HepG2 (cell line): ENCODE measurements around the gene CALR. TPM values are rescaled to one million over a fixed set of nuclear protein-coding genes. Genes with fewer than 3 reads are reported as not detected.

Experiments used
- ATAC-seq: fragments of 200-7000 bp; cut with Tn5 transposase; 3 replicates; pipeline ENCODE4 v1.9.1; 2020; ENCODE audit warnings: mild to moderate bottlenecking, moderate library complexity
- BruUV-seq: library from RNA; stranded (reverse); fragments of 400-500 nt; replicated peaks from 2 replicates; lab custom pipeline; 2021; lab: Mats Ljungman, UMichigan
- CTCF ChIA-PET: fragments of 300-600 bp; formaldehyde crosslinking; extraction: SDS; loops from one replicate; lab custom pipeline; 2021; ENCODE audit warnings: low total read pairs, inconsistent platforms, low intra/inter-chr PET ratio; lab: Yijun Ruan, JAX
- POLR2A ChIA-PET: fragments of 350-600 bp; sonication (Branson Sonifier 250); formaldehyde crosslinking; loops from one replicate; lab custom pipeline; 2020; ENCODE audit warnings: antibody characterized with exemption, inconsistent platforms; lab: Yijun Ruan, JAX
- DNase-seq: peaks from one replicate; pipeline ENCODE4 v3.0.0-alpha.2; 2015; ENCODE audit warnings: low spot score
- FAIRE-seq: peaks from 3 replicates; lab custom pipeline; 2011; peaks lifted over from hg19 to GRCh38; lab: Jason Lieb, UNC
- H2AFZ ChIP-seq: one replicate; pipeline ENCODE4 v1.6.1; 2011; ENCODE audit warnings: low read length, inconsistent platforms
- H3K27ac ChIP-seq: fragments of 300-600 bp; 3 replicates; pipeline ENCODE4 v1.8.0; 2011; ENCODE audit warnings: mixed run types, mild to moderate bottlenecking, mixed read lengths, low read length, inconsistent platforms; ENCODE audit not compliant: insufficient read depth; ENCODE audit errors: extremely low read length
- H3K27me3 ChIP-seq, 2 experiments: fragments of 200-600 bp in 1 of 2; 2 replicates in 1 of 2; 3 replicates in 1 of 2; pipeline versions ENCODE4 v1.6.0 to v1.8.0; 2011; ENCODE audit warnings: low read length in 2 of 2, mild to moderate bottlenecking in 2 of 2, moderate library complexity in 2 of 2, inconsistent platforms in 1 of 2; ENCODE audit not compliant: insufficient read depth in 2 of 2, control insufficient read depth in 1 of 2
- H3K36me3 ChIP-seq, 2 experiments: fragments of 200-600 bp in 1 of 2; replicated peaks in 1 of 2; 2 replicates in 1 of 2; 3 replicates in 1 of 2; pipeline versions ENCODE4 v1.5.1 to v1.8.0; 2011; ENCODE audit warnings: low read length in 2 of 2, inconsistent platforms in 1 of 2; ENCODE audit not compliant: insufficient read depth in 2 of 2, control insufficient read depth in 1 of 2
- H3K4me1 ChIP-seq: 2 replicates; pipeline ENCODE4 v1.5.1; 2012; ENCODE audit warnings: low read length, inconsistent platforms; ENCODE audit not compliant: insufficient read depth
- H3K4me2 ChIP-seq: 2 replicates; pipeline ENCODE4 v1.6.0; 2011; ENCODE audit warnings: low read depth, low read length, inconsistent platforms
- H3K4me3 ChIP-seq, 3 experiments: fragments of 200-600 bp in 1 of 3; sonication (generic), shearing (Covaris generic) in 1 of 3; replicated peaks in 1 of 3; 2 replicates each; pipeline ENCODE4 v1.5.1; 2011 to 2016; ENCODE audit warnings: low read length in 3 of 3, inconsistent platforms in 2 of 3, low read depth in 2 of 3, mild to moderate bottlenecking in 2 of 3, control low read depth in 1 of 3, mixed read lengths in 1 of 3; ENCODE audit not compliant: insufficient read depth in 1 of 3
- H3K79me2 ChIP-seq: one replicate; pipeline ENCODE4 v1.6.1; 2011; ENCODE audit warnings: low read length, inconsistent platforms; ENCODE audit not compliant: insufficient read depth
- H3K9ac ChIP-seq: 2 replicates; pipeline ENCODE4 v1.6.0; 2011; ENCODE audit warnings: mild to moderate bottlenecking, low read depth, low read length, inconsistent platforms; ENCODE audit not compliant: insufficient read depth
- H3K9me3 ChIP-seq: 2 replicates; pipeline ENCODE4 v1.5.1; 2012; ENCODE audit warnings: mild to moderate bottlenecking, low read length
- H4K20me1 ChIP-seq: 2 replicates; pipeline ENCODE4 v1.6.0; 2011; ENCODE audit warnings: inconsistent platforms, mild to moderate bottlenecking, low read length, moderate library complexity; ENCODE audit not compliant: insufficient read depth
- BRD4 ChIP-seq: sonication (generic); formaldehyde crosslinking; IDR thresholded peaks from 2 replicates; pipeline ENCODE4 v1.4.0; 2020; ENCODE audit warnings: missing genetic modification reagents
- EHMT2 ChIP-seq: fragments of 200-600 bp; sonication (generic); IDR thresholded peaks from 2 replicates; pipeline ENCODE4 v1.7.0; 2017; ENCODE audit warnings: antibody characterized with exemption, low read depth, low read length, borderline replicate concordance
- HOXA5 ChIP-seq: sonication (generic); formaldehyde crosslinking; IDR thresholded peaks from 2 replicates; pipeline ENCODE4 v1.4.0; 2020; ENCODE audit warnings: missing genetic modification reagents
- KAT2B ChIP-seq: fragments of 150-350 bp; IDR thresholded peaks from 2 replicates; pipeline ENCODE4 v1.6.1; 2014; ENCODE audit warnings: low read depth, low read length, borderline replicate concordance
- NCOA5 ChIP-seq: sonication (generic); formaldehyde crosslinking; IDR thresholded peaks from 2 replicates; pipeline ENCODE4 v1.4.0; 2020; ENCODE audit warnings: missing genetic modification reagents
- POLR2A ChIP-seq, 2 experiments: IDR thresholded peaks; 2 replicates each; pipeline ENCODE4 v1.6.1; 2011; ENCODE audit warnings: low read depth in 2 of 2, low read length in 2 of 2, mild to moderate bottlenecking in 1 of 2, moderate library complexity in 1 of 2; ENCODE audit not compliant: insufficient read depth in 1 of 2
- REPIN1 ChIP-seq: sonication (generic); formaldehyde crosslinking; IDR thresholded peaks from 2 replicates; pipeline ENCODE4 v1.8.0; 2022; ENCODE audit warnings: missing genetic modification reagents, low read depth, mild to moderate bottlenecking, borderline replicate concordance
- SP140L ChIP-seq: sonication (generic); formaldehyde crosslinking; IDR thresholded peaks from 2 replicates; pipeline ENCODE4 v1.4.0; 2020; ENCODE audit warnings: missing genetic modification reagents, borderline replicate concordance
- ZNF136 ChIP-seq: sonication (generic); formaldehyde crosslinking; IDR thresholded peaks from 2 replicates; pipeline ENCODE4 v1.8.1; 2022; ENCODE audit warnings: low read depth, mild to moderate bottlenecking, moderate library complexity, missing genetic modification reagents
- ZNF24 ChIP-seq: fragments of 450-650 bp; IDR thresholded peaks from 2 replicates; pipeline ENCODE4 v1.6.1; 2017; ENCODE audit warnings: antibody characterized with exemption, mild to moderate bottlenecking
- ZNF451 ChIP-seq: sonication (generic); formaldehyde crosslinking; IDR thresholded peaks from 2 replicates; pipeline ENCODE4 v1.5.0; 2020; ENCODE audit warnings: mild to moderate bottlenecking, missing genetic modification reagents
- ZNF703 ChIP-seq: sonication (generic); formaldehyde crosslinking; IDR thresholded peaks from 2 replicates; pipeline ENCODE4 v1.5.1; 2020; ENCODE audit warnings: missing genetic modification reagents, mild to moderate bottlenecking, moderate library complexity, borderline replicate concordance
- ZNF709 ChIP-seq: sonication (generic); formaldehyde crosslinking; IDR thresholded peaks from 2 replicates; pipeline ENCODE4 v1.5.0; 2020; ENCODE audit warnings: mild to moderate bottlenecking, missing genetic modification reagents
- ZNF749 ChIP-seq: sonication (generic); formaldehyde crosslinking; IDR thresholded peaks from 2 replicates; pipeline ENCODE4 v1.8.0; 2022; ENCODE audit warnings: mild to moderate bottlenecking, missing genetic modification reagents, moderate library complexity, borderline replicate concordance
- ZNF781 ChIP-seq: sonication (generic); formaldehyde crosslinking; IDR thresholded peaks from 2 replicates; pipeline ENCODE4 v1.5.1; 2020; ENCODE audit warnings: borderline replicate concordance, mild to moderate bottlenecking, missing genetic modification reagents; ENCODE audit errors: not compliant biosample characterization
- WGBS: methylation state at CpG from one replicate; pipeline ENCODE4 v1.1.6; 2017; ENCODE audit warnings: low lambda C conversion rate; 5-methylcytosine and 5-hydroxymethylcytosine counted together
- in situ Hi-C: cut with HindIII; loops from 2 replicates; pipeline ENCODE4 v1.10.0; 2017; ENCODE audit warnings: low pct_unique_long_range_greater_than_20kb; ENCODE audit not compliant: extremely low pct_ligation_motif_present
- intact Hi-C: fragments of 100-400 bp; cut with micrococcal nuclease; formaldehyde crosslinking; loops from one replicate; pipeline ENCODE4 v1.10.0; 2022; ENCODE audit not compliant: unreplicated experiment
- polyA plus RNA-seq, 8 experiments: library from polyadenylated mRNA; depleted of rRNA in 3 of 8; stranded (reverse) in 7 of 8; unstranded in 1 of 8; fragments of >200 nt; fragmentation: Illumina TruSeq in 4 of 8; extraction: Trizol in 4 of 8; gene quantifications; 2 replicates each; pipeline versions ENCODE4 v1.2.1 to v1.2.3, GENCODE V29; 2011 to 2016; ENCODE audit warnings: low read depth in 4 of 8, missing spikeins in 1 of 8, mixed read lengths in 1 of 8; ENCODE audit not compliant: insufficient read depth in 1 of 8
- total RNA-seq, 5 experiments: library from RNA; depleted of rRNA; stranded (reverse); fragments of >200 nt; fragmentation: Illumina TruSeq; extraction: Trizol; gene quantifications; 2 replicates each; pipeline ENCODE4 v1.2.3, GENCODE V29; 2016; ENCODE audit warnings: low read depth in 1 of 5
- TF ChIP-seq, protein P1 (sequence below): sonication (generic); formaldehyde crosslinking; IDR thresholded peaks from 2 replicates; pipeline ENCODE4 v1.9.0; 2021; ENCODE audit warnings: missing genetic modification reagents, borderline replicate concordance
- TF ChIP-seq, protein P2 (sequence below): sonication (generic); formaldehyde crosslinking; conservative IDR thresholded peaks from 2 replicates; pipeline ENCODE4 v1.8.0; 2022; ENCODE audit warnings: mild to moderate bottlenecking, moderate library complexity, missing genetic modification reagents
- TF ChIP-seq, protein P3 (sequence below): IDR thresholded peaks from 2 replicates; pipeline ENCODE4 v1.6.1; 2016; ENCODE audit warnings: mild to moderate bottlenecking, missing biosample characterization, missing genetic modification reagents

The CALR gene
- total and polyA plus RNA-seq, 2 of the 13 experiments (the other 11 are each of a cell fraction or from before 2014, with no cell fraction given), result 898 to 934 TPM

DNA sequence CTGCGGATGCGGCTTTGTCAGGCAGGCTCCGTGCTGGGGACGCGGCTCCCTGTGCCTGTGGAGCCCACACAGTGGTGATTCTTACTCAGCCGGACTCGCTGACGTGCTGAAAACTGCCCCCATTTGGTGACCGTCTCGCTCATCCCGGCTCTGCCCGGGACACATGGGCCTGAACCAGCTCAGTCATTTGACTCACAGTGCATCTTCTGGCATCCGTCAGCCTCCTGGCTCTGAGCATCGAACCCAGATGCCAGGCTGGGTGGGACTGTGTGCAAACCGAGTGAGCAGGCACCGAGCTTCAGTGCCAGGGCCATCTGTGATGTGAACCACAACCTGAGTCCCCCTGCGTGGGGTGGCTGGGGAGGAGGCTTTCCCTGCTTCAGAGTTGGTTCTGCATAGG lies 41.9 kb upstream of the CALR start:
- no peak for DNase-seq
- Histone ChIP-seq H2AFZ (no peak overlapping the region), H3K4me3 (no peak overlapping the region), H3K9me3 (no peaks in the 10 kb centered on the region), H4K20me1 (no peaks in the 10 kb centered on the region), H3K36me3 (peaks cover 17 to 36% of the 10 kb centered on the region in 2 experiments; a peak in 4 of 5 replicates), H3K4me2 (no peak overlapping the region), H3K27ac (no peak overlapping the region), H3K4me1 (peaks cover 28% of the 10 kb centered on the region), H3K27me3 (no peaks in the 10 kb centered on the region; a peak in 1 of 5 replicates), H3K79me2 (peaks cover 5% of the 10 kb centered on the region), H3K9ac (no peak overlapping the region)
- no peak for TF ChIP-seq ZNF703
- TF ChIP-seq SP140L, result no peak
- no peak for TF ChIP-seq ZNF749
- TF ChIP-seq ZNF136 (CRISPR knock-in tag), result no peak
- no peak for TF ChIP-seq NCOA5 (CRISPR knock-in tag)
- TF ChIP-seq REPIN1, result no peak
- no peak for TF ChIP-seq EHMT2
- TF ChIP-seq ZNF451 (CRISPR knock-in tag), result no peak
- no peak for TF ChIP-seq BRD4
- no peak for TF ChIP-seq HOXA5
- TF ChIP-seq KAT2B, result no peak
- TF ChIP-seq, protein P1, sequence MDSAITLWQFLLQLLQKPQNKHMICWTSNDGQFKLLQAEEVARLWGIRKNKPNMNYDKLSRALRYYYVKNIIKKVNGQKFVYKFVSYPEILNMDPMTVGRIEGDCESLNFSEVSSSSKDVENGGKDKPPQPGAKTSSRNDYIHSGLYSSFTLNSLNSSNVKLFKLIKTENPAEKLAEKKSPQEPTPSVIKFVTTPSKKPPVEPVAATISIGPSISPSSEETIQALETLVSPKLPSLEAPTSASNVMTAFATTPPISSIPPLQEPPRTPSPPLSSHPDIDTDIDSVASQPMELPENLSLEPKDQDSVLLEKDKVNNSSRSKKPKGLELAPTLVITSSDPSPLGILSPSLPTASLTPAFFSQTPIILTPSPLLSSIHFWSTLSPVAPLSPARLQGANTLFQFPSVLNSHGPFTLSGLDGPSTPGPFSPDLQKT (CRISPR knock-in tag), result no peak
- TF ChIP-seq, protein P2, sequence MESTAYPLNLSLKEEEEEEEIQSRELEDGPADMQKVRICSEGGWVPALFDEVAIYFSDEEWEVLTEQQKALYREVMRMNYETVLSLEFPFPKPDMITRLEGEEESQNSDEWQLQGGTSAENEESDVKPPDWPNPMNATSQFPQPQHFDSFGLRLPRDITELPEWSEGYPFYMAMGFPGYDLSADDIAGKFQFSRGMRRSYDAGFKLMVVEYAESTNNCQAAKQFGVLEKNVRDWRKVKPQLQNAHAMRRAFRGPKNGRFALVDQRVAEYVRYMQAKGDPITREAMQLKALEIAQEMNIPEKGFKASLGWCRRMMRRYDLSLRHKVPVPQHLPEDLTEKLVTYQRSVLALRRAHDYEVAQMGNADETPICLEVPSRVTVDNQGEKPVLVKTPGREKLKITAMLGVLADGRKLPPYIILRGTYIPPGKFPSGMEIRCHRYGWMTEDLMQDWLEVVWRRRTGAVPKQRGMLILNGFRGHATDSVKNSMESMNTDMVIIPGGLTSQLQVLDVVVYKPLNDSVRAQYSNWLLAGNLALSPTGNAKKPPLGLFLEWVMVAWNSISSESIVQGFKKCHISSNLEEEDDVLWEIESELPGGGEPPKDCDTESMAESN (CRISPR knock-in tag), result no peak
- TF ChIP-seq POLR2A (IDR thresholded peaks at IDR 0.05; ENCODE audit: insufficient read depth in 1 of 2, low read depth in 2 of 2, low read length in 2 of 2), result no peak
- no peak for TF ChIP-seq ZNF24
- TF ChIP-seq ZNF781 (CRISPR knock-in tag), result no peak
- TF ChIP-seq, protein P3, sequence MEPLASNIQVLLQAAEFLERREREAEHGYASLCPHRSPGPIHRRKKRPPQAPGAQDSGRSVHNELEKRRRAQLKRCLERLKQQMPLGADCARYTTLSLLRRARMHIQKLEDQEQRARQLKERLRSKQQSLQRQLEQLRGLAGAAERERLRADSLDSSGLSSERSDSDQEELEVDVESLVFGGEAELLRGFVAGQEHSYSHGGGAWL (CRISPR knock-in tag), result no peak
- no peak for TF ChIP-seq ZNF709
- in situ Hi-C loops (no loop called here), intact Hi-C loops (no loop called here)
- FAIRE-seq, result no peak
- no peak for ATAC-seq
- ChIA-PET CTCF (no interaction called here), POLR2A (no interaction called here)
- BruUV-seq, result no TSS peak
- WGBS, result 98% methylated on average over 9 of the region's 17 CpGs
